HAP-1 (cell line): ENCODE measurements around the gene FDX2.
A peak's percentile ranks its signal among the peaks of the same experiment; 100 is the strongest.
"Not testable (repeated sequence)": the region's sequence is repeated elsewhere in the genome, so short reads cannot be mapped to it uniquely, and the experiment has no call there.

ENCODE experiments used
- DNase-seq, 2 experiments: peaks; one replicate each; pipeline ENCODE4 v3.0.0-alpha.2; 2016 to 2020; ENCODE audit warnings: low spot score in 2 of 2
- H3K27me3 ChIP-seq: fragments of 250-450 bp; sonication (Bioruptor Pico); 2 replicates; pipeline ENCODE4 v1.5.1; 2020; ENCODE audit warnings: low read depth, mild to moderate bottlenecking, moderate library complexity
- H3K36me3 ChIP-seq: fragments of 250-450 bp; sonication (Bioruptor Pico); replicated peaks from 2 replicates; pipeline ENCODE4 v1.5.1; 2020; ENCODE audit warnings: mild to moderate bottlenecking
- H3K4me1 ChIP-seq: fragments of 250-450 bp; sonication (Bioruptor Pico); 2 replicates; pipeline ENCODE4 v1.5.1; 2020; ENCODE audit warnings: mild to moderate bottlenecking
- H3K4me3 ChIP-seq: fragments of 250-450 bp; sonication (Bioruptor Pico); 2 replicates; pipeline ENCODE4 v1.5.1; 2020; ENCODE audit warnings: mild to moderate bottlenecking, moderate library complexity
- H3K9me3 ChIP-seq: fragments of 250-450 bp; sonication (Bioruptor Pico); 2 replicates; pipeline ENCODE4 v1.5.1; 2020; ENCODE audit warnings: mild to moderate bottlenecking, moderate library complexity
- in situ Hi-C: fragments of 300-500 bp; cut with MboI; formaldehyde crosslinking; loops from 3 replicates; pipeline ENCODE4 v1.14.3; 2020; ENCODE audit warnings: low sequenced_read_pairs, inconsistent platforms, mixed read lengths

Gene FDX2

GRCh38 chr19:10289167-10289835, 26.5 kb downstream of the FDX2 start:
- in situ Hi-C loops = no loop called here
- H3K9me3 ChIP-seq = no peaks in the 10 kb centered on the region
- peaks cover 10% of the 10 kb centered on the region for H3K36me3 ChIP-seq
- peaks cover 14% of the 10 kb centered on the region for H3K4me1 ChIP-seq
- H3K27me3 ChIP-seq = no peaks in the 10 kb centered on the region
- H3K4me3 ChIP-seq = peak overlapping the region; percentile 51
- DNase-seq = peak; percentile 75 to 90

GRCh38 chr19:10288662-10289166, 27.1 kb downstream of the FDX2 start:
- in situ Hi-C loops = no loop called here
- Histone ChIP-seq H3K4me3 (peak overlapping the region; percentile 51), H3K9me3 (no peaks in the 10 kb centered on the region), H3K27me3 (no peaks in the 10 kb centered on the region), H3K36me3 (peaks cover 7% of the 10 kb centered on the region), H3K4me1 (peaks cover 14% of the 10 kb centered on the region)
- peak; percentile 86 to 92 for DNase-seq

GRCh38 chr19:10286803-10287737, 28.7 kb downstream of the FDX2 start, which contains the start of gene ICAM4:
Gene ICAM4 (plus strand): TSS chr19:10286955. CDS start chr19:10287013, 58 bp downstream.
- H3K4me3 ChIP-seq = no peak within 1 kb of the TSS
- DNase-seq = no peak
- no peaks in the 10 kb centered on the region for H3K27me3 ChIP-seq

GRCh38 chr19:10285393-10285792, 30.4 kb downstream of the FDX2 start:
- H3K9me3 ChIP-seq = no peaks in the 10 kb centered on the region
- DNase-seq = no peak
- H3K27me3 ChIP-seq = no peaks in the 10 kb centered on the region
- in situ Hi-C loops = no loop called here
- no peaks in the 10 kb centered on the region for H3K36me3 ChIP-seq
- H3K4me3 ChIP-seq = no peak overlapping the region
- H3K4me1 ChIP-seq = peaks cover 6% of the 10 kb centered on the region

More at GRCh38 chr19:10286803-10287737, 28.7 kb downstream of the FDX2 start, which contains the start of gene ICAM4:
- Histone ChIP-seq H3K36me3 (no peaks in the 10 kb centered on the region), H3K9me3 (no peaks in the 10 kb centered on the region), H3K4me1 (peaks cover 13% of the 10 kb centered on the region)
- in situ Hi-C loops = no loop called here

GRCh38 chr19:10284960-10285278, 30.9 kb downstream of the FDX2 start:
- in situ Hi-C loops = no loop called here

GRCh38 chr19:10284065-10284959, 31.5 kb downstream of the FDX2 start:
- H3K9me3 ChIP-seq = no peaks in the 10 kb centered on the region
- no peaks in the 10 kb centered on the region for H3K27me3 ChIP-seq
- no peaks in the 10 kb centered on the region for H3K36me3 ChIP-seq
- peaks cover 6% of the 10 kb centered on the region for H3K4me1 ChIP-seq
- DNase-seq = peak in 1 of 2 experiments; percentile 7
- no peak overlapping the region for H3K4me3 ChIP-seq
- in situ Hi-C loops = no loop called here

More at GRCh38 chr19:10284960-10285278, 30.9 kb downstream of the FDX2 start:
- Histone ChIP-seq H3K27me3 (no peaks in the 10 kb centered on the region), H3K36me3 (no peaks in the 10 kb centered on the region), H3K9me3 (no peaks in the 10 kb centered on the region), H3K4me1 (peaks cover 6% of the 10 kb centered on the region), H3K4me3 (no peak overlapping the region)
- DNase-seq = no peak

- peaks cover 2% of the 10 kb centered on the region; the same call in 1 of the 2 replicates for H3K4me1 ChIP-seq
- DNase-seq = peak in 1 of 2 experiments; percentile 10
Observed at GRCh38 chr19:10283301-10284064, 32.3 kb downstream of the FDX2 start.

GRCh38 chr19:10282043-10282442, 33.8 kb downstream of the FDX2 start:
- H3K36me3 ChIP-seq, H3K9me3 ChIP-seq, H3K4me3 ChIP-seq, H3K4me1 ChIP-seq, H3K27me3 ChIP-seq, DNase-seq, in situ Hi-C loops: not testable (repeated sequence)

More at GRCh38 chr19:10283301-10284064, 32.3 kb downstream of the FDX2 start:
- Histone ChIP-seq H3K36me3 (no peaks in the 10 kb centered on the region), H3K9me3 (no peaks in the 10 kb centered on the region), H3K4me3 (no peak overlapping the region), H3K27me3 (no peaks in the 10 kb centered on the region)
- in situ Hi-C loops = no loop called here

- no peak for DNase-seq
- H3K36me3 ChIP-seq = no peaks in the 10 kb centered on the region
- no peaks in the 10 kb centered on the region for H3K27me3 ChIP-seq
- no peaks in the 10 kb centered on the region for H3K9me3 ChIP-seq
- in situ Hi-C loops = no loop called here
- H3K4me3 ChIP-seq = no peak overlapping the region
- no peaks in the 10 kb centered on the region for H3K4me1 ChIP-seq
Observed at GRCh38 chr19:10279737-10280442, 35.9 kb downstream of the FDX2 start.

GRCh38 chr19:10278935-10279334, 36.9 kb downstream of the FDX2 start:
- DNase-seq = no peak
- no peaks in the 10 kb centered on the region for H3K27me3 ChIP-seq
- no peaks in the 10 kb centered on the region for H3K9me3 ChIP-seq
- in situ Hi-C loops = no loop called here
- no peak overlapping the region for H3K4me3 ChIP-seq
- no peaks in the 10 kb centered on the region for H3K36me3 ChIP-seq
- H3K4me1 ChIP-seq = no peaks in the 10 kb centered on the region

- H3K4me3 ChIP-seq = no peak overlapping the region
- H3K9me3 ChIP-seq = no peaks in the 10 kb centered on the region
- no peaks in the 10 kb centered on the region for H3K27me3 ChIP-seq
- in situ Hi-C loops = no loop called here
- no peaks in the 10 kb centered on the region for H3K36me3 ChIP-seq
- no peak for DNase-seq
- no peaks in the 10 kb centered on the region for H3K4me1 ChIP-seq
Observed at GRCh38 chr19:10277795-10278589, 37.8 kb downstream of the FDX2 start.
